HG02623 (cell line): ENCODE data around the gene CCR1.
"Not testable (repeated sequence)": the region's sequence is repeated elsewhere in the genome, so short reads cannot be mapped to it uniquely, and the experiment has no call there.

Experiments used
- ATAC-seq: cut with Tn5 transposase; IDR thresholded peaks from one replicate; pipeline ENCODE4 v1.9.1; 2021; ENCODE audit warnings: moderate library complexity; ENCODE audit not compliant: unreplicated experiment

Gene CCR1

GRCh38 chr3:46184469-46184868 lies 23.6 kb downstream of the CCR1 start:
- no peak for ATAC-seq

- no peak for ATAC-seq
Measured at GRCh38 chr3:46183330-46183729, 24.8 kb downstream of the CCR1 start.

GRCh38 chr3:46168583-46169345 lies 39.3 kb downstream of the CCR1 start:
- ATAC-seq = no peak

- ATAC-seq = no peak
Measured at GRCh38 chr3:46163556-46164041, 44.5 kb downstream of the CCR1 start.

GRCh38 chr3:46162975-46163555 lies 45.0 kb downstream of the CCR1 start:
- no peak for ATAC-seq

GRCh38 chr3:46157685-46158084 lies 50.4 kb downstream of the CCR1 start:
- not testable (repeated sequence) for ATAC-seq

GRCh38 chr3:46154311-46154710 lies 53.8 kb downstream of the CCR1 start:
- no peak for ATAC-seq
